Activated CD4-positive, alpha-beta T cell treated with anti-CD3 and anti-CD28 coated beads for 24 hours (primary cell): Measurements from ENCODE around the gene HES7.
"Not testable (repeated sequence)": the region's sequence is repeated elsewhere in the genome, so short reads cannot be mapped to it uniquely, and the experiment has no call there.

Experiments used
- DNase-seq, 2 donors: peaks; one replicate each; pipeline ENCODE4 v3.0.0-alpha.2; 2020; ENCODE audit warnings: low read depth in 2 of 2

Gene HES7

GRCh38 chr17:8123695-8124349 is at the start of gene HES7:
Gene HES7 (minus strand): TSS chr17:8124106. CDS start chr17:8124084, 22 bp downstream.
- no peak for DNase-seq

DNA sequence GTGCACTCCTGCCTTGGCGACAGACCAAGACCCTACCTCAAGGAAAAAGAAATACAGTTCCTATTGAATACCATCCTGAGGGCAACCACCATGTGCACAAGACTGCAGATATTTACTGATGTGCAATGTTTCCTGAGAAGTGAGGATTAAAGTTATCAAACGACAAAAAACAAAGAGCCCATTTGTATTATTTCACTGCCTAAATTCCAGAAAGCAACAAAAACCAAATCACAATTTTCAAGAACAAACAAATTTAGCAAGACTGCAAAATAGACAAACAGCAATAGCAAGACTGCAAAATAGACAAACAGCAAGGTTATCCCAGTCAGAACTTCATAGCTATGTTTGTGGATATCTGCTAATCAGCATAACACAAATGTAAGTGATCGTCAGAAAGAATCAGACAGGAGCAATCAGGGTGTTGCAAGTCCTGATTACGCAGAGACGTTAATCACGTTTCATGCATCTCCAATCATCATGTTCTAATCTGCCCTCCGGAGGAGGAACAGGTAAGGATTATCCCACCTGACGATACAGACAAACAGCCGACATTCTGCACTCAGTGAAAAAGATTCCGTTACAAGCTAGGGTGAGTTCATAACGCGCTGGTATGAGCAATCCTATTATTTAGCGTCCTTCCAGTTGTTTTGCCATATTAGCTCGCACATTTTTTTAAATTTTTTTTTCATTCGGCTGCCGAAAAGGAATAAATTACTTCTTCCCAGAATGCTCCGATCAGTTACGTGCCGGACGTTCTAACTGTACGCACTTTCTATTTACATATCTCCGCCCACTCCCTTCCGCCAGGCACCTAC is 49.4 kb upstream of the HES7 start:
- peak; percentile 73 to 77 for DNase-seq

GRCh38 chr17:8170186-8170585 is 46.3 kb upstream of the HES7 start:
- not testable (repeated sequence) for DNase-seq

- DNase-seq, result no peak
Measured at GRCh38 chr17:8167526-8167925, 43.6 kb upstream of the HES7 start.

GRCh38 chr17:8166731-8167130 is 42.8 kb upstream of the HES7 start:
- no peak for DNase-seq

- DNase-seq, result no peak
Measured at GRCh38 chr17:8164815-8165131, 40.9 kb upstream of the HES7 start.

- DNase-seq, result peak in 1 of 2 donors; percentile 59
Measured at GRCh38 chr17:8163978-8164814, 40.3 kb upstream of the HES7 start.

GRCh38 chr17:8162997-8163977 is 39.4 kb upstream of the HES7 start:
- DNase-seq, result no peak

GRCh38 chr17:8162233-8162996 is 38.5 kb upstream of the HES7 start, which contains the start of gene VAMP2:
Gene VAMP2 (minus strand): TSS chr17:8162948. CDS start chr17:8162879, 69 bp downstream.
- peak in 1 of 2 donors; percentile 74 for DNase-seq

DNA sequence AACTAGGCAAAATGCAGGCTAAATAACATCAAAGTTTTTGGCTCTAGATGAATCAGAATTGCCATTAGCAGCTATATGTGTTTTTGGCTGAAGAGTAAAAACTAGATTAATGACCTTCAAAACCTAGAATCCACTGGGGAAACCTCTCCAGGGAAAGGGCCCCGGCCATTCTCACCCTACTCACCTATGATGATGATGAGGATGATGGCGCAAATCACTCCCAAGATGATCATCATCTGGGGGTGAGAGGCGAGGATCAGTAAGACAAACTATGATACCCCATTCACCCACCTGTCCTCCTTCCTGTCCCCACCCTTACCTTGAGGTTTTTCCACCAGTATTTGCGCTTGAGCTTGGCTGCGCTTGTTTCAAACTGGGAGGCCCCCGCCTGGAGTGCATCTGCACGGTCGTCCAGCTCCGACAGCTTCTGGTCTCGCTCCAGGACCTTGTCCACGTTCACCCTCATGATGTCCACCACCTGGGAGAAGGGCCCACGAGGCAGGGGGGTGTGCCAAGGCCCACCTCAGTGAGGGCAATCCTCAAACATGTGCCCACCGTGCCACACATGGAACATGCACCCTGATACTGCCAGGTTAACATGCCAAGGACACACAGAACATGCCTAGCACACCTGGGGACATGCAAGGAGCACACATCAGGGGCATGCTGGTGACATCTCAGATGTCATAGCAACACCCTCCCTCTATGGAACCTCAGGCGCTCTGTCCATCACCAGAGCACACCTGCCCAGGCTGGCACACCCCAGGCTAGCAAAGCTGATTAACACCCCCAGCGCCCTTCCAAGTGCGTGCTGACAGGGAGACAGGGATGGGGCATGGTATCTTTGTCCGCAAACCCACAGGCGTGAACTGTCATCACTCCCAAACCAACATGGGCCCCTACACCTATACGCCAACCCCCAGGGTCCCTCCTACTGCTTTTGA is 37.7 kb upstream of the HES7 start:
- no peak for DNase-seq

DNA sequence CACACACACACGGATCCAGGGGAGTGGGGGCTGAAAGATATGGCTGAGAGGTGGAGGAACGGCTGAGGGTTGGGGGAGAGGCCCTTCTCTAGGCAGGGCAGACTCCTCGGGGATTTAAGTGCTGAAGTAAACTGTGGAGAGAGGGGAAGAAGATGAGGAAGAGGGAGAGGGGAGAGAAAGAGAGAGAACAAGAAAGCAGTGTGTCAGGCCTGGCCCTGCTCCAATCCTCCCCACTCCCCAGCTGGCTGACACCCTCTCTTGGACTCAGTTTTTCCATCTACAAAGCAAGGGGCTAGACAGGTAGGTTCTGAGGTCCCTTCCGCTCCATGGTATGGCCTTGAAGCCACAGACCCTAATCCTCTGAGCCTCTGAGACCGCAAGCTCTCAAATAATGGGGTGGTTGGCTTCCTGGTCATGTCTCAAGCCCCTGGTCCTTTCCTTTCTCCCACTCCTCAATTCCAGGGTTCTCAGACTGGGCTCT is 36.9 kb upstream of the HES7 start:
- no peak for DNase-seq

DNA sequence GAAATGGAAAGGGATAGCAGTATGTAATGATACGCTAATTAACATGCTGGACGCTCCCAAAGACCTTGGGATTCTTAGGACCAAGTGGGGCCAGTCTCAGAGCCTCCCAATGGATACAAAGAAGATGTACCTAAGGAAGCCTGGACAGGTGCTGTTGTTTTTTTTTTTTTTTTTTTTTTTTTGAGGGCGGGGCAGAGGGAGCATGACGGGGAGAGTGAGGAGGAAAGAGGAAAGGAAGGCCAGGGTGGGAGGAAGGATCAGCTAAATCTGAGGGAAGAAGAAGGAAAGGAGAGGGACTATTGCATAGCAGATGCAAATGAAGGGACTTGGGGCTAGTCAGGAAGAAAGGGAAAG is 36.3 kb upstream of the HES7 start:
- DNase-seq, result no peak

DNA sequence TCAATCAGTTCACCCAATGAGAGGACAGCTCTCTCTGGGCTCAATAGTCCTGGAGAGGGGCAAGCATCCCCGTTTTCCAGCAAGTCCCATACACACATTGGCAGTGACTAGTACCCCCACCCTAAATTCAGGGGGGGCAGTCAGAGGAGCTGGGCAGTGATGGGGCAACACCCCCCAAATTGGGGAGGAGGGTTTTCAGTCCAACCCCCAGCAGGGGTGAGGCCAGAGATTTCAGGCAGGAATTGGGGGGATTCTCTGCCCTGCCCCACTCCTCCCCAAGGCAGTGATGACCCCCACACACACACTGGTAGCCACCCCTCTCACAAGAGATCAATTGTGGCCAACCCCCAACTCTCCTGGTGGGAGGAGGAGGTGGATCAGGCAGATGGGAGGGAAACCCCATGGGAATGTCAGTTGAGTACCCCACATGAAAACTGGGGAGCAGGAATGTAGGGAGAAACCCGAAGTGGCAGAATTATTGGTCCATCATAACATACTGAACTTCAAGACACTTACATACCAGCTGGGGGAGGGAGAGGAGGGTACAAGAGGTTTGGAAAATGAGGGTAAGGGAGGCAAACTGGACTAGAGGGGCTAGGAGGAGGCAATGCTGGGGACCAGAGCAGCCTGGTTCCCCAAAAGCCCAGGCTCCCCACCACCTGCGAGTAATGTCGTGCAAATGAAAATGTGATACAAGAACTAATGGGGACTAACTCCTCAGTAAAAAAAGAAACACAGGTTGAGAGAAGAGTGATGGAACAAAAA is 35.7 kb upstream of the HES7 start:
- DNase-seq, result no peak

- DNase-seq, result no peak
Measured at GRCh38 chr17:8159032-8159400, 35.1 kb upstream of the HES7 start.

DNA sequence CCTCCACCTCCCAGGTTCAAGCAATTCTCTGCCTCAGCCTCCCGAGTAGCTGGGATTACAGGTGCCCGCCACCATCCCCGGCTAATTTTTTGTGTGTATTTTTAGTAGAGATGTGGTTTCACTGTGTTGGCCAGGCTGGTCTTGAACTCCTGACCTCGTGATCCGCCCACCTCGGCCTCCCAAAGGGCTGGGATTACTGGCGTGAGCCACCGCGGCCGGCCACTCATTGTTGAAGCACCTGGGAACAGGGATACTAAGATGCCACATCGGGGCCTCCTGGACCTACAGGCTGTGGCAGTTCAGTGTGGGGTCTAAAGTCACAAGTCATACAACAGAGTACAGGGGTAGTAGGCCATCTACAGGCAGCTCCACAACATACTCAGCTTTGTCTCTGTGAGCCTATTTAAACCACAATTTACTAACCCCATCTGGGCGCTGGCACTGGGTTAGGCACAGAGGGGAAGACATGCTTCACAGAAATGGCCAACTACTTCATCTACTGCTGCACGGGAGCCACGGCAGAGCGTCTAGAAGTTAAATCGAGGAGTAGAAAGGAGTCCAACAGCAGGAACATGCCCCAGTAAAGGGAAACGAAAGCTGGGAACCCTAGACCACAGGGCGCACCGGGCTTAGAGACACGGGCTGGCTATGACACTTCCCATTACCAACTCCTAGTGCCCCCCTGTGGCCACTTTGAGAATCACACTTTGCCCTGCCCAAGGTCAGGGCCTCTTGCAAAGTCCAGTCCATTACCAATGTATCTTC is 34.5 kb upstream of the HES7 start:
- DNase-seq, result peak; percentile 78 to 89

DNA sequence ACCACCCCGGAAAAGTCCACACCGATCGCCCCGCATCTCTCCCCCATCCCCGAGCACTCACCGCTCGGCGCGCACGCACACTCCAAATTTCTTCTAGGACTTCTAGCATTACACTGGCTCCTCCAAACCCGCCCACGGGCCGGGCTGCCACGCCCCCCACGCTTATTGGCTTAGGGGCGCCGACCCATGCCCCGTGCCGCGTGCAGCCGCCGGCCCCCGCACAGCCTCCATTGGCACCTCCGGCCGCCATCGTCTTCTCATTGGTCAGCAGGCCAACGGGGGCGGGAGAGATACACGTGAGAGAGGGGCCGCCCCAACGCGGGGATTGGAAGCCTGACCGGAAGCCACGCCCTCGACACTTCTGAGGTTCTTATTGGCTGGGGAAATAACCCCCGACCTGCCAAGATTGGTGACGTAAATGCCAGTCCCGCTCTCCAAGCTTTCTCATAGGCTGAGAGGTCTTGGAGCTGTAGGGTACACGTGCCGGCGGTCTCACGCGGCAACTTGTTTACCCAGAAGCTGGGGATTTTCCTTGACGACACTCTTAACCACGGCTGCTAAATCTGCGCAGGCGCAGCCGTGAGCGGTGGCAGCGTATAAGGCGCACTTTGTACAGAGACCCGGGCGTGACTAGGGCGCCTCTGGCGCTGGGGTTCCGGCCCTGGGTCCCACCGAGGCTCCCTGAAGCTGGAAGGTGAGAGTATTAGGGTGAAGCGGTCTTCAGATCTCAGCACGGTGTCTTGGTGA is 32.5 kb upstream of the HES7 start:
- peak; percentile 99 to 100 for DNase-seq

DNA sequence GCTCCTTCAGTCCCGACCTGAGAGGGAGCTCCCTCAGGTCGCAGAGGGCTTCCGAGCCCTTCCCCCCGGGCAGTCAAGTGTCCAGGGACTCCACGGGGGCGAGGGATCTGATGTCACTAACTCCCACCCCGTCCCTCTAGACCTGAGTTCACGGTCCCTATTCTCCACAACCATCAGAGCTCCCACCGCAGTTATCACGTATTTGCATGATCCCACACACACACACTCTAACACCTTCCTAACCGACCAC is 32.0 kb upstream of the HES7 start:
- no peak for DNase-seq
